ENCODE results near the gene TJAP1.
"Not testable (repeated sequence)": the region's sequence is repeated elsewhere in the genome, so short reads cannot be mapped to it uniquely, and the experiment has no call there.

TJAP1 gene

DNA sequence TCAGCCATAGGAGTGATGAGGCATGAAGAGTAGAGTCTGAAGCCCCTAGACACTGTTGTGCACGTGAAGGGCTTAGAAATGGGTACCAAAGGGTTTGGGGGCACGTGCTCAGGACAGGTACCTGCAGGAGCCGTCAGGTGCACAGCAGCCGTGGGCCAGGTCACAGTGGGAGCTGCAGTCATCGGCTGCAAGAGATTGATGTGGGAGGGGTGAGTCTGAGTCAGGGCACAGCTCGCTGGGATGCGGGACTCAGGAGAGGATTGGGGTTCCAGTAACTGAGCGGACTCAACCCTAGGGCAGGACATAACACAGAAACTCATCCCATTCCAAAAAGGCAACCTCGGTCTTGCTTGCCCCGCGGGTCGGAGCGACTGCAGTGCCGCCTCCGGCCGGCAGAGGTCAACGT lies 23.1 kb upstream of the TJAP1 start:
- DNase-seq = peak; percentile 76 to 81

- peak; percentile 31 to 41 for DNase-seq
Observed at GRCh38 chr6:43454696-43455530, 22.5 kb upstream of the TJAP1 start.

DNA sequence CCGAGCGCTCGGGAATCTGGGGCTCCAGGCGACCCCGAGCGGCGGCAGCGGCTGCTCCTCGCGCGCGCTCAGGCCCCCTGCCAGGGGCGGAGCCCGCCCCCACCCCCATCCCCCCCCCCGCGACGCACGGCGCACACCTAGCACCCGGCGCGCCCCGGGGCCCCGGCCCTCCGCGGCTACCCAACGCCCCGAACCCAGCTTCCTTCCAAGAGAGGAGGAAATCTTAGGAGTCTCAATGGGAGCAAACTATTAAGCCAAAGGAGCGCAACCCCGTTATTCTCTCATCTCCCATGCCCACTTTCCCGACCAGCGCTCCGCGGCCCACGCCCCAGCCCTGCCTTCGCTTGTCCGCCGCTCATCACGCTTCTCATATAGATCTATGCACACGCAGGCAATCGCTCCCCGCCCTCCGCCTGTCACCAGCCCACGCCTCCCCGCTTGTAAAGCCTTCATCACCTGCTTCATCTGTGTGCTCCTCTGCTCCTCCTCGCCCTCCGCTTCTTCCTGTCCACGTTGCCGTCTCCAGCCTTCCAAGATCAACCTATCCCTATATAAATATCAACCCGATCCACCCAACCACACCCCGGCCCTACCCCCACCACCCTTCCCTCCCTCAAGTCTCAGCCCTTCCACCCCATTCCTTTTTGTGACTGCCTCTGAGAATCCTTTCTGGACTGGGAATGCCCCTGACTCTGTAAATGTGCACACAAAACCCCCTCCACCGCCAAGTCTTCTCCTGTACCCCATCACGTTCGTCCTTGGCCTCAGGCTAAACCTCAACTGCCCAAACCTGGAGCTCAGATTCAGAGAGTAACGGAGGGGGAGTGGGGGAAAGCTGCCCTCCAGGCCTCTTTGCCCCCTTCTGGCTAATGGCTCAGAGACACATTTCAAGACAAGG lies 21.6 kb upstream of the TJAP1 start, which contains the start of gene DLK2:
DLK2 (minus strand) TSS at position 18 of the 898 bp plus-strand sequence. CDS start 723 bp downstream, outside the sequence.
- DNase-seq = peak; percentile 59 to 65

GRCh38 chr6:43457643-43458042 lies 19.7 kb upstream of the TJAP1 start:
- DNase-seq = no peak

- not testable (repeated sequence) for DNase-seq
Observed at GRCh38 chr6:43458154-43458553, 19.2 kb upstream of the TJAP1 start.

GRCh38 chr6:43459535-43459934 lies 17.8 kb upstream of the TJAP1 start:
- no peak for DNase-seq

DNA sequence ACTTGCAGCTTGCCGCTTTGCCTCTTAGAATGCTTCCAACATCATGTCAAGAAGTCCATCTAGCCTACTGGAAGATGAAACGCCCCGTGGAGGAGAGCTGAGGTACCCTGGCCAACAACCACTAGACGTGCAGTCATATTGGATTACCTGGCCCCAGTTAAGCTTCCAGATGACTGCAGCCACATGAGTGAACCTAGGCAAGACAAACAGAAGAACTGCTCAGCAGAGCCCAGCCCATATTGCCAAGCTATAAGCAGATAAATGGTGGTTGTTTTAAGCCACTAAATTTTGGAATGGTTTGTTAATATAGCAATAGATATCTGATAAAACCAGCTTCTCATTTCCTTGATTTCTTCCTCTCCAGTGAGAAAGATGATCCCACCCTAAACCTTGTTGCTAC lies 17.3 kb upstream of the TJAP1 start:
- no peak for DNase-seq

DNA sequence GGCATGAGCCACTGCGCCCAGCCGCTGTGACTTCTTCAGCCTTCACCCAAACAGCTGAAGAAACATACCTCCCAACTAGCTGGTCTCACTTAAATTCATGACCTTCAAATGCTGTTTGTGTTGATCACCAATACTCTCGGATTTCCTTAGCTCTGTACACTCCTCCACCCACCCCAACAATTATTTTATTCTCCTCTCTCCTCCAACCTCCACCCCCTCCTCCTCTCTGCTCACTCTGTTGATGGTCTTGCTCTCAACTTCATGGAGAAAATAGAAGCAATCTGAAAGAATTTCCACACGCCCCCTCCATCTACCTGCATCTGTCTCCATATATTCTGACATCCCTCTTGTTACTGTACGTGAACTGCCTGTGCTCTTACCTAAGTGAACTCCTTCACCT lies 15.4 kb upstream of the TJAP1 start:
- DNase-seq = no peak

GRCh38 chr6:43464337-43464736 lies 13.0 kb upstream of the TJAP1 start:
- no peak for DNase-seq

DNA sequence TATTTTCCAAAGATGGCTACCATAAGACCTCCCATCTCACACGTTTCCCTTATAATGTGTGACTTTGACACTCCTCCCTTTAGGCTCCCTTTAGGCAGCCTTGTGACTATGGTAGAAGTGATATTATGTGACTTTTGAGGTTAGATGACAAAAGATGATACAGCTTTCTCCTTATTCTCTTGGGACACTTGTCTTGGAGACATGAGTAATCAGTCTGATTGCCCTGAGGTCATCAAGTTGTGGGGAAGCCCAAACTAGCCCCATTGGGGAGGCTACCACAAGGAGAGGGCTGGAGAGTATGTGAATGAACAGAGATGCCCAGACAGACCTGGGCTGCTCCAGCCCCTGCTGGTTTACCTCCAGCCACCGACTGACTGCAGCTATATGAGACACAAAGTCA lies 11.4 kb upstream of the TJAP1 start:
- no peak for DNase-seq

DNA sequence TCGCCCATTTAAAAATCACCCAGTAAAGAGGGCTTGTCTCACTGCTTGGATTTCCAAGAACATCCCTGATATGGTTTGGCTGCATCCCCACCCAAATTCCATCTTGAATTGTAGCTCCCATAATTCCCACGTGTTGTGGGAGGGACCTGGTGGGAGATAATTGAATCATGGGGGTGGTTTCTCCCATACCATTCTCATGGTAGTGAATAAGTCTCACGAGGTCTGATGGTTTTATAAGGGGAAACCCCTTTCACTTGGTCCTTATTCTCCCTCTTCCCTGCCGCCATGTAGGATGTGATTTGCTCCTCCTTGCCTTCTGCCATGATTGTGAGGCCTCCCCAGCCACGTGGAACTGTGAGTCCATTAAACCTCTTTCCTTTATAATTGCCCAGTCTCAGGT lies 10.1 kb upstream of the TJAP1 start:
- DNase-seq = not testable (repeated sequence)

DNA sequence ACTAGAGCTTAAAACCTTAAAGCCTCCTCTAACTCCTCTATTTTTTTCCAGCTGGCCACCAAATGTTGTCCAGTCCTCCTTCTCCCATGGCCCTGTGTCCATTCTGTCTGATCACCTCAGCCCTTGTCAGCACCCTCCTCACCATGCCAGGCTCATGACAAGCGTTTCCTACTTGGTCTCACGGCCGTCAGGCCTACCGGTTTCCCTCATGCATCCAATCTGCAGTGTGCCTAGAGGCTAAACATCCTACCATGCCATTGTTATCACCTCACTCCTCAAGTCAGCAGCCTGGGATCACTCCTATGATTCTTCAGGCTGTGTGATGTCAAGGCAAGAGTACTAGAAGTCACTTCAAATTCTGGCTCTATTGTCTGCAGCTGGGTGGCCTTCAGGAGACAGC lies 9.6 kb upstream of the TJAP1 start:
- no peak for DNase-seq

DNA sequence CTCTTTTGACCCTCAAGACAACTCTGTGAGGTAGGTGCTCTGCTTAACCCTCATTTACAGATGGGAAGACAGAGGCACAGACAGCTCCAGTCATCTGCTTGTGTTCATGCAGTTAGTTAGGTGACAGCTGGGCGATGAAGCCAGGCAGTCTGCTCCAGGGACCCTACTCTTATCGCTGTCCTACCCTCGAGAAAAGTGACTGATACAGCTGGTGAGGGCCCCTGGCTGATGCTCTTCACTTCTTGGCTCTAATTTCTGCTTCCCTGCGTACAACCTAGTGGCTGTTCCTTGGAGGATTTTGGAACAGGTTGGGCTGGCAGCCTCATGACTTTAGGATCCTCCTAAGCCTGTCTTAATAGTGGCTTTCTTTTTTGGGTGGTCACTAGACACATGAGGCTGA lies 9.1 kb upstream of the TJAP1 start:
- no peak for DNase-seq

DNA sequence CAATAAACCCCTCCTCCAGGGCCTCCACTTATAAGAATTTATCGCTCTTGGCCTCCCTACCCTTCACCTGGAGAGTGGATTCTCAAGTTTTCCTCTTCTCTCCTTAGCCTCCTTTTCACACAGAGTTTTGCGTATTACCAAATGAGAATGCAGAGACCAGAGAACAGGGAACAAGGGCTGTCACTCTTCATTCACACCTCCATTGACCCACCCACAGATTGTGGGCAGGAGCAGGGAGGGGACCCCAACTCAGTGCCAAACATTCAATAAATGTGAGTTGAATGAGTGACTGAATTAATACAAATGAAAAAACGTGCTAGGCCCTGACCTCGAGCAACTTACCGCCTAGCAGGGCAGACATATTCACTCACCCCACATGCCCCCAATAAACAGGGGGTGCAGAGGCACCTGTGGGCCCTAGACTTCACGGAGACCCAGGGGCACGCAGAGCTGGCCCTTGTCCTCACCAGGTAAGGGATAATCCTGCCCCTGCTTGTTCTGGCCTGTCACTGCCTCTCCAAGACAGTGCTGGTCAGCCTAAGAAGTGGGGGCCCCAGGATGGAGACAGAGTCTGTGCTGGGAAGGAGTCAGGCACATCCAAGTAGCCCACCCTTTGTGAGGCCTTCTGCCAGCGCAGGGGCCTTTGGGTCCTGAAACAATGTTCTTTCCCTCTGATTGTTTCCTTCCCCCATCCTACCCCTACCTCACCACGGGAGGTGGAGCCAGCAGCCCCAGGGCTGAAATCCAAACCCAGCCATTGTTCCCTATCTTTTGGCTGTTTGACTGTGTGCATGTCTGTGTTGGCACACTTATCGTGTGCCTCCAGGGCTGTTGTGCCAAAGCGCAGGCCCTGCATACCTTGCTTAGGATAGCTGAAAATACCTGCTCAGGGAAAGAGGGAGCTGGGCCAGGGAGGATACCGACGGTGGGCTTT lies 8.4 kb upstream of the TJAP1 start:
- DNase-seq = no peak

DNA sequence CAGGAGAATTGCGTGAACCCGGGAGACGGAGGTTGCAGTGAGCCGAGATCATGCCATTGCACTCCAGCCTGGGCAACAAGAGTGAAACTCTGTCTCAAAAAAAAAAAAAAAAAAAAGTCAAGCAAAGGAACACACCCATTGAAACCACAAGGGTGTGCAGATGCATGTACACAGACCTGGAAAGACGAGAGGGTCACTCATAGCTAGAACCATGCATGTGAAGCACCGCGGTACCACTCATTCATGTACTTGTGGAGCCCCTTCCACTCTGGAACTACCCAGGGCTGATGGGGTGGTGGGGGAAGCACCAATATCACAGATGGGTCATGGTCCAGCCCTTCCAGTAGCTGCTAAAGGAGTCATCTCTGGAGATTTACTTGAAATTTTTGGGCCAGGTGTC lies 7.4 kb upstream of the TJAP1 start:
- DNase-seq = no peak

DNA sequence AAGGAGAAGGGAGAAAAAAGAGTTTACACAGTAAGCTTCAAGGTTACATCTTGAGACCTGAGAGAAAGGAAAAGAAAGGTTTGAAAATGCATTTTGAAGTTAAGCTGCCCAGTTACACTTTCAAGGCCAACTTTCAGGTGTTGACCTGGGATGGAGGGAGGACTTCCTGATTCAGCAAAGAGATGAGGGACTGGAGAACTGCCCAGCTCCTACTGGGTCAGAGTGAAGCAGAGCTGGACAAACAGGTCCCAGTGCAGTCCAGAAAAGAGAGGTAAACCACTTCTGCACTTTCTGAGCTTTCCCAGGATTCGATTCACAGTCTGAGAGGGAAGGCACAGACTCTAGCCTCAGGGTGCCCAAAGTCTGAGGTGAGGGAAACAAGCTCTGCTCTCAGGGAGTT lies 6.0 kb upstream of the TJAP1 start:
- no peak for DNase-seq

GRCh38 chr6:43472515-43472914 lies 4.9 kb upstream of the TJAP1 start:
- DNase-seq = no peak

DNA sequence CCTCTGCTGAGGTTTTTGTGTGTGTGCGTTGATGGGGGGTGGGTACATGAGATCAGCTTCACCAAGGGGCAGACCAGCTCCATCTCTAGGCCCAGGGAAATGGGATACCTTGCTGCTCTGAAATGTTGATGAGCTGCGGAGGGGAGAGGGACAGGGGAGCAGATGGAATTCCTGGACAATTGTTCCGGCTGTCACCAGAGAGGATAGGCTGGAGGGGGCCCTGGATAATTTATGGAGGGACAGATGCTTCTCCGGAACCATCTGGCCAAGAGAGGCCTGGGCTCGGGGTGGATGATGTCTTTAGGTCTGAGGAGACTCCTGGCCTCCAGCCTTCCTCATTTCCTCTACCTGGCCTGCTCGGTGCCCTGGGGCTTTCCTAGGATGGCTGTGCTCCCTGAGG lies 1.9 kb upstream of the TJAP1 start:
- no peak for DNase-seq

- DNase-seq = no peak
Observed at GRCh38 chr6:43476746-43477145, 624 bp upstream of the TJAP1 start.

DNA sequence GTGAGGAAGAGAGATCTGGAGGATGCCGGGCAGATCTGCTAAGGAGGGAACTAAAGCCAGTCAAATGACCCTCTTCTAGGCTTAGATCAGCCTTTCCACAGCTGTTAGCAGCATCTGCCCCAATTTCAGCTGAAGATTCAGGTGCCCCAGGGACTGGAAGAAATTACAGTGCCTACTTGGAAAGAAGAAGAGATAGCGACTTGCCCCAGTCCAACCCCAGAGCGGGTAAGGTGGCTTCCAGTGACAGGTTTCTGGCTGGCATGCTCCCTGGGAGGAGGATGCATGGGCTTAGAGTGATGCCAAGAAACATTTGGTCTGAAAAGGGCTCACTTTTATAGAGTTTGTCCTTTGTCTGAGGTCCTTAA lies 620 bp downstream of the TJAP1 start:
- DNase-seq = peak in 1 of 2 experiments; percentile 9

DNA sequence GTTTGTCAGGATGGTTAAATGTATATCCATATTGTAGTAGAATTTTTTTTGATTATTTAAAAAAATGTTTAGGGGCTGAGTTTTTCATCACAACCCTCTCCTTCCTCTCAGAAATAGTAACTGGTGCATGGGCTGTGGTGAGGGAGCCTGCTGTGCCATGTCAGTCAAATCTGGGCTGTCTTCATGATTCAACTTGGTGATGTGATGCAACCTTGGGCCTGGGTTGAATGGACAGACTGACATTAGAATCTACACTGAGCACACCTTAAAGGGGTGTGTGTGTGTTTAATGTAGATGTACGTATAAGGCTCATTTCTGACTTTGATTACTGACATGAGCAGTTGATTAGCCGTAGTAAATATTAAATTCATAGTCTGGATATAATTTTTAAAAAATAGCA lies 3.7 kb downstream of the TJAP1 start:
- DNase-seq = no peak

GRCh38 chr6:43481591-43482236 lies 4.3 kb downstream of the TJAP1 start:
- no peak for DNase-seq
